ENCODE results near the gene CLIP4.
"Not testable (repeated sequence)": the region's sequence is repeated elsewhere in the genome, so short reads cannot be mapped to it uniquely, and the experiment has no call there.

GRCh38 chr2:29090311-29090710 lies 24.9 kb upstream of the CLIP4 start:
- not testable (repeated sequence) for TF ChIP-seq EZH2 (IDR thresholded peaks at IDR 0.05; ENCODE audit: borderline replicate concordance, low read depth, low read length, severe bottlenecking); CTCF (IDR thresholded peaks at IDR 0.05; ENCODE audit: borderline replicate concordance, extremely low read depth, low read length, poor library complexity, severe bottlenecking)

All from DND-41 (cell line).